Liver (tissue), 9 donors: Measurements from ENCODE around the gene ISCA2. TPM values are rescaled to one million over a fixed set of nuclear protein-coding genes. Genes with fewer than 3 reads are reported as not detected.

Source experiments
- DNase-seq: peaks from one replicate; pipeline ENCODE4 v3.0.0-alpha.2; 2017; ENCODE audit warnings: low spot score
- H3K27ac ChIP-seq, 2 donors: one replicate each; pipeline ENCODE4 v1.7.0; 2013; ENCODE audit warnings: inconsistent platforms in 2 of 2, low read length in 2 of 2, control low read depth in 1 of 2, low read depth in 1 of 2, mild to moderate bottlenecking in 1 of 2
- H3K27me3 ChIP-seq, 4 donors: one replicate each; pipeline versions ENCODE4 v1.6.1 to v1.7.0; 2013; ENCODE audit warnings: low read length in 3 of 4, inconsistent platforms in 1 of 4, mild to moderate bottlenecking in 1 of 4, moderate library complexity in 1 of 4; ENCODE audit not compliant: control insufficient read depth in 4 of 4, insufficient read depth in 4 of 4
- H3K36me3 ChIP-seq, 4 donors: one replicate each; pipeline versions ENCODE4 v1.6.1 to v1.7.0; 2013; ENCODE audit warnings: low read length in 3 of 4, mild to moderate bottlenecking in 3 of 4, low read depth in 1 of 4, moderate library complexity in 1 of 4; ENCODE audit not compliant: control insufficient read depth in 4 of 4, insufficient read depth in 3 of 4
- H3K4me1 ChIP-seq, 4 donors: one replicate each; pipeline versions ENCODE4 v1.6.1 to v1.7.0; 2013; ENCODE audit warnings: low read length in 3 of 4, mild to moderate bottlenecking in 3 of 4, moderate library complexity in 1 of 4; ENCODE audit not compliant: control insufficient read depth in 4 of 4, insufficient read depth in 4 of 4
- H3K4me3 ChIP-seq, 3 donors: one replicate each; pipeline versions ENCODE4 v1.6.1 to v1.7.0; 2013; ENCODE audit warnings: low read length in 3 of 3, control low read depth in 1 of 3, low read depth in 1 of 3, mild to moderate bottlenecking in 1 of 3
- H3K9ac ChIP-seq, 2 donors: one replicate each; pipeline ENCODE4 v1.7.0; 2013; ENCODE audit warnings: low read length in 2 of 2, mild to moderate bottlenecking in 2 of 2, moderate library complexity in 2 of 2, control low read depth in 1 of 2, low read depth in 1 of 2
- H3K9me3 ChIP-seq, 4 donors: one replicate each; pipeline versions ENCODE4 v1.6.1 to v1.7.0; 2013; ENCODE audit warnings: low read length in 3 of 4; ENCODE audit not compliant: control insufficient read depth in 4 of 4
- EGR1 ChIP-seq, 2 donors: IDR thresholded peaks; 2 replicates each; pipeline ENCODE4 v1.6.1; 2016 to 2018; ENCODE audit warnings: antibody characterized with exemption in 2 of 2, low read depth in 2 of 2
- FOXA1 ChIP-seq: IDR thresholded peaks from 2 replicates; pipeline ENCODE4 v1.6.1; 2016; ENCODE audit warnings: antibody characterized with exemption
- FOXA2 ChIP-seq: IDR thresholded peaks from 2 replicates; pipeline ENCODE4 v1.6.1; 2016; ENCODE audit warnings: antibody characterized with exemption
- GABPA ChIP-seq, 2 donors: IDR thresholded peaks in 1 of 2; conservative IDR thresholded peaks in 1 of 2; 2 replicates each; pipeline ENCODE4 v1.6.1; 2016; ENCODE audit warnings: antibody characterized with exemption in 2 of 2, mild to moderate bottlenecking in 1 of 2, moderate library complexity in 1 of 2
- HNF4A ChIP-seq, 2 donors: conservative IDR thresholded peaks; 2 replicates each; pipeline ENCODE4 v1.6.1; 2016; ENCODE audit warnings: antibody characterized with exemption in 2 of 2, mild to moderate bottlenecking in 2 of 2
- HNF4G ChIP-seq: IDR thresholded peaks from 2 replicates; pipeline ENCODE4 v1.6.1; 2016; ENCODE audit warnings: antibody characterized with exemption
- JUND ChIP-seq, 2 donors: IDR thresholded peaks; 2 replicates each; pipeline ENCODE4 v1.6.1; 2016; ENCODE audit warnings: antibody characterized with exemption in 2 of 2
- NR2F2 ChIP-seq: IDR thresholded peaks from 2 replicates; pipeline ENCODE4 v1.6.1; 2016; ENCODE audit warnings: antibody characterized with exemption
- RAD21 ChIP-seq, 2 donors: IDR thresholded peaks; 2 replicates each; pipeline ENCODE4 v1.6.1; 2016; ENCODE audit warnings: antibody characterized with exemption in 2 of 2, mild to moderate bottlenecking in 2 of 2
- RXRA ChIP-seq, 2 donors: IDR thresholded peaks; 2 replicates each; pipeline ENCODE4 v1.6.1; 2017 to 2018; ENCODE audit warnings: antibody characterized with exemption in 2 of 2, mild to moderate bottlenecking in 1 of 2
- SP1 ChIP-seq: IDR thresholded peaks from 2 replicates; pipeline ENCODE4 v1.6.1; 2018; ENCODE audit warnings: antibody characterized with exemption, mild to moderate bottlenecking
- TAF1 ChIP-seq: conservative IDR thresholded peaks from 2 replicates; pipeline ENCODE4 v1.6.1; 2016; ENCODE audit warnings: antibody characterized with exemption, mild to moderate bottlenecking
- YY1 ChIP-seq: IDR thresholded peaks from 2 replicates; pipeline ENCODE4 v1.6.1; 2016; ENCODE audit warnings: antibody characterized with exemption, mild to moderate bottlenecking
- WGBS: extraction: QIAGEN DNeasy Blood & Tissue Kit; methylation state at CpG from one replicate; pipeline ENCODE4 v1.1.7; 2013; 5-methylcytosine and 5-hydroxymethylcytosine counted together
- polyA plus RNA-seq, 2 donors: library from polyadenylated mRNA; stranded (reverse) in 1 of 2; unstranded in 1 of 2; fragments of 200-250 nt in 1 of 2; fragments of >200 nt in 1 of 2; fragmentation: Nextera tagmentation in 1 of 2; extraction: Ambion mirVana in 1 of 2; gene quantifications; one replicate each; pipeline versions ENCODE4 v1.2.1 to v1.2.3, GENCODE V29; 2013 to 2015
- total RNA-seq, 2 donors: library from RNA; depleted of rRNA; stranded (reverse); fragments of >200 nt; gene quantifications; one replicate each; pipeline ENCODE4 v1.2.3, GENCODE V29; 2014
- TF ChIP-seq, protein P1 (sequence below): fragments of 150-350 bp; IDR thresholded peaks from 2 replicates; pipeline ENCODE4 v1.5.1; 2017; ENCODE audit warnings: improper control_type of control experiment, low read depth, low read length; ENCODE audit not compliant: missing input control
- TF ChIP-seq, protein P2 (sequence below): IDR thresholded peaks from 2 replicates; pipeline ENCODE4 v1.6.1; 2016; ENCODE audit warnings: antibody characterized with exemption
- TF ChIP-seq, protein P3 (sequence below): IDR thresholded peaks from 2 replicates; pipeline ENCODE4 v1.6.1; 2016; ENCODE audit warnings: antibody characterized with exemption
- TF ChIP-seq, protein P4 (sequence below): IDR thresholded peaks from 2 replicates; pipeline ENCODE4 v1.6.1; 2016; ENCODE audit warnings: antibody characterized with exemption
- TF ChIP-seq, protein P5 (sequence below): IDR thresholded peaks from 2 replicates; pipeline ENCODE4 v1.6.1; 2016; ENCODE audit warnings: antibody characterized with exemption, mild to moderate bottlenecking
- donor health status: healthy.
- donor health status: healthy.
- donor health status: healthy.
- donor health status: healthy.
- donor health status: healthy.

Gene ISCA2
- total and polyA plus RNA-seq, 4 donors, result 7.1 to 35.3 (median 15.8) TPM

DNA sequence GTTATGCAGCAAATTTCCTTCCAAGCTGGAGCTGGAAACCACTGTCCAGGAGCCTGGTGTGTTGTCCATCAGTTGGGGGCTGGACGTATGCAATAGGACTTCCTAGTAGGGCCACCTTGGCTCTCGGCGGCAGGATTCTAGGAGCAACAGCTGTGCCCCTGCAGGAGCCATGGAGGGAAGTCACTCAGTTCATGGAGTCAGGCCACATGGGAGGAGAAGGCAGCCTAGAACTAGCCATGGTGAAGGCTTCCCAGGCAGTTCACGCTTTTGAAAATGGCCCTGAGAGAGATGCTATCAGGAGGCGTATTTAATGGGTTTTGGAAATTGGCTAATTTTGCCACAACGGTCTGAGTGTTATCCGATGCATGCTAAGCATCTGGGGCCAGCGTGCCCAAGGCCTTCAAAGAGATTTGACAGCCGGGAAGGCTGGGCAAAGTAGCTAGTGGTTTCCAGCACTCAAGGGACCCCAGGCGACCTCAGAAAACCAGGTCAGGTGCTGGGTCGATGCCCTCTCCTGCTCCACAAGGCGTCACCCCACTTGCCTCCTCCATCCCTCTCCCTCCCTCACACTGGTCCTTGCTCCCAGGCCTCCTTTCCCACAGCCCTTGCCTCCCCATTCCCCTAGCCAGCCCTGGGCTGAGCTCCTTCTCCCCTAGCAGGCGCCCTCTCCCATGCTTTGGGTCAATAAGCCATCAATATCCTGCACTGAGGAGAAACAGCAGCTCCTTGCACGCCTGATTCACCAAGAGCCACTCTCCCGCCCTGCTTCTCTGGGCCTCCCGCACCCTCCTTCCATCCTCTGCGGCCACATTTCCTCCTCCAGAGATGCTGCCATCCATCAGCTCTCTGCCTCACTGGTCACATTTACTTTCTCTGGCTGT is 36.6 kb upstream of the ISCA2 start:
- no peak for TF ChIP-seq NR2F2
- Histone ChIP-seq H3K4me1 (no peaks in the 10 kb centered on the region), H3K36me3 (no peaks in the 10 kb centered on the region), H3K9ac (no peak overlapping the region), H3K9me3 (no peaks in the 10 kb centered on the region), H3K27me3 (no peaks in the 10 kb centered on the region), H3K27ac (no peak overlapping the region), H3K4me3 (no peak overlapping the region)
- 83% methylated on average over 17 of the region's 17 CpGs for WGBS
- no peak for DNase-seq

DNA sequence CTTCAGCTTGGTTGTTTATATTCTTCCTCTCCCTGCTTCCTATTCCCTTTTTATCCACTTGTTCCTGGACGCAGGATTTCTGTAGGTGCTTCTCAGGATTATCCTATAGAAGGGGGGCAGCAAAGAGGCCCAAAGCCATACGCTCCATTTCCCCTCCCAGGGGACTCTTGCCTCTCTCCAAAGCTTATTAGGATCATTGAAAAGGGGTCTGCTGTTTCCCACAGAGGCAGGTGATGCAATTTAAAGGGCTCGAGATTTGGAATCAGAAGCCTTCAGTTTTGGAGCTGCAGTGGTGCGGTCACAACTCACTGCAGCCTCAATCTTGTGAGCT is 36.0 kb upstream of the ISCA2 start:
- 85% methylated on average over 4 of the region's 4 CpGs for WGBS
- Histone ChIP-seq H3K36me3 (no peaks in the 10 kb centered on the region), H3K9me3 (no peaks in the 10 kb centered on the region), H3K9ac (no peak overlapping the region), H3K27me3 (no peaks in the 10 kb centered on the region), H3K4me1 (no peaks in the 10 kb centered on the region), H3K27ac (no peak overlapping the region), H3K4me3 (no peak overlapping the region)
- no peak for DNase-seq
- TF ChIP-seq RAD21 (IDR thresholded peaks at IDR 0.05), result no peak
- no peak for TF ChIP-seq FOXA2
- TF ChIP-seq SP1, result no peak
- TF ChIP-seq, protein P1, sequence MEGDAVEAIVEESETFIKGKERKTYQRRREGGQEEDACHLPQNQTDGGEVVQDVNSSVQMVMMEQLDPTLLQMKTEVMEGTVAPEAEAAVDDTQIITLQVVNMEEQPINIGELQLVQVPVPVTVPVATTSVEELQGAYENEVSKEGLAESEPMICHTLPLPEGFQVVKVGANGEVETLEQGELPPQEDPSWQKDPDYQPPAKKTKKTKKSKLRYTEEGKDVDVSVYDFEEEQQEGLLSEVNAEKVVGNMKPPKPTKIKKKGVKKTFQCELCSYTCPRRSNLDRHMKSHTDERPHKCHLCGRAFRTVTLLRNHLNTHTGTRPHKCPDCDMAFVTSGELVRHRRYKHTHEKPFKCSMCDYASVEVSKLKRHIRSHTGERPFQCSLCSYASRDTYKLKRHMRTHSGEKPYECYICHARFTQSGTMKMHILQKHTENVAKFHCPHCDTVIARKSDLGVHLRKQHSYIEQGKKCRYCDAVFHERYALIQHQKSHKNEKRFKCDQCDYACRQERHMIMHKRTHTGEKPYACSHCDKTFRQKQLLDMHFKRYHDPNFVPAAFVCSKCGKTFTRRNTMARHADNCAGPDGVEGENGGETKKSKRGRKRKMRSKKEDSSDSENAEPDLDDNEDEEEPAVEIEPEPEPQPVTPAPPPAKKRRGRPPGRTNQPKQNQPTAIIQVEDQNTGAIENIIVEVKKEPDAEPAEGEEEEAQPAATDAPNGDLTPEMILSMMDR, result no peak
- no peak for TF ChIP-seq TAF1
- TF ChIP-seq HNF4A (conservative IDR thresholded peaks at IDR 0.05), result no peak
- no peak for TF ChIP-seq FOXA1
- TF ChIP-seq EGR1 (IDR thresholded peaks at IDR 0.05; ENCODE audit: low read depth in 2 of 2), result no peak
- TF ChIP-seq YY1, result no peak
- no peak for TF ChIP-seq GABPA (IDR thresholded peaks at IDR 0.05 in 1 of 2, conservative IDR thresholded peaks at IDR 0.05 in 1 of 2)
- TF ChIP-seq HNF4G, result no peak
- no peak for TF ChIP-seq JUND (IDR thresholded peaks at IDR 0.05)
- TF ChIP-seq, protein P2, sequence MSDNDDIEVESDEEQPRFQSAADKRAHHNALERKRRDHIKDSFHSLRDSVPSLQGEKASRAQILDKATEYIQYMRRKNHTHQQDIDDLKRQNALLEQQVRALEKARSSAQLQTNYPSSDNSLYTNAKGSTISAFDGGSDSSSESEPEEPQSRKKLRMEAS, result no peak
- no peak for TF ChIP-seq NR2F2
- no peak for TF ChIP-seq RXRA (IDR thresholded peaks at IDR 0.05)
- TF ChIP-seq, protein P3, sequence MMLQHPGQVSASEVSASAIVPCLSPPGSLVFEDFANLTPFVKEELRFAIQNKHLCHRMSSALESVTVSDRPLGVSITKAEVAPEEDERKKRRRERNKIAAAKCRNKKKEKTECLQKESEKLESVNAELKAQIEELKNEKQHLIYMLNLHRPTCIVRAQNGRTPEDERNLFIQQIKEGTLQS, result no peak
- TF ChIP-seq, protein P4, sequence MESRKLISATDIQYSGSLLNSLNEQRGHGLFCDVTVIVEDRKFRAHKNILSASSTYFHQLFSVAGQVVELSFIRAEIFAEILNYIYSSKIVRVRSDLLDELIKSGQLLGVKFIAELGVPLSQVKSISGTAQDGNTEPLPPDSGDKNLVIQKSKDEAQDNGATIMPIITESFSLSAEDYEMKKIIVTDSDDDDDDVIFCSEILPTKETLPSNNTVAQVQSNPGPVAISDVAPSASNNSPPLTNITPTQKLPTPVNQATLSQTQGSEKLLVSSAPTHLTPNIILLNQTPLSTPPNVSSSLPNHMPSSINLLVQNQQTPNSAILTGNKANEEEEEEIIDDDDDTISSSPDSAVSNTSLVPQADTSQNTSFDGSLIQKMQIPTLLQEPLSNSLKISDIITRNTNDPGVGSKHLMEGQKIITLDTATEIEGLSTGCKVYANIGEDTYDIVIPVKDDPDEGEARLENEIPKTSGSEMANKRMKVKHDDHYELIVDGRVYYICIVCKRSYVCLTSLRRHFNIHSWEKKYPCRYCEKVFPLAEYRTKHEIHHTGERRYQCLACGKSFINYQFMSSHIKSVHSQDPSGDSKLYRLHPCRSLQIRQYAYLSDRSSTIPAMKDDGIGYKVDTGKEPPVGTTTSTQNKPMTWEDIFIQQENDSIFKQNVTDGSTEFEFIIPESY, result no peak
- TF ChIP-seq, protein P5, sequence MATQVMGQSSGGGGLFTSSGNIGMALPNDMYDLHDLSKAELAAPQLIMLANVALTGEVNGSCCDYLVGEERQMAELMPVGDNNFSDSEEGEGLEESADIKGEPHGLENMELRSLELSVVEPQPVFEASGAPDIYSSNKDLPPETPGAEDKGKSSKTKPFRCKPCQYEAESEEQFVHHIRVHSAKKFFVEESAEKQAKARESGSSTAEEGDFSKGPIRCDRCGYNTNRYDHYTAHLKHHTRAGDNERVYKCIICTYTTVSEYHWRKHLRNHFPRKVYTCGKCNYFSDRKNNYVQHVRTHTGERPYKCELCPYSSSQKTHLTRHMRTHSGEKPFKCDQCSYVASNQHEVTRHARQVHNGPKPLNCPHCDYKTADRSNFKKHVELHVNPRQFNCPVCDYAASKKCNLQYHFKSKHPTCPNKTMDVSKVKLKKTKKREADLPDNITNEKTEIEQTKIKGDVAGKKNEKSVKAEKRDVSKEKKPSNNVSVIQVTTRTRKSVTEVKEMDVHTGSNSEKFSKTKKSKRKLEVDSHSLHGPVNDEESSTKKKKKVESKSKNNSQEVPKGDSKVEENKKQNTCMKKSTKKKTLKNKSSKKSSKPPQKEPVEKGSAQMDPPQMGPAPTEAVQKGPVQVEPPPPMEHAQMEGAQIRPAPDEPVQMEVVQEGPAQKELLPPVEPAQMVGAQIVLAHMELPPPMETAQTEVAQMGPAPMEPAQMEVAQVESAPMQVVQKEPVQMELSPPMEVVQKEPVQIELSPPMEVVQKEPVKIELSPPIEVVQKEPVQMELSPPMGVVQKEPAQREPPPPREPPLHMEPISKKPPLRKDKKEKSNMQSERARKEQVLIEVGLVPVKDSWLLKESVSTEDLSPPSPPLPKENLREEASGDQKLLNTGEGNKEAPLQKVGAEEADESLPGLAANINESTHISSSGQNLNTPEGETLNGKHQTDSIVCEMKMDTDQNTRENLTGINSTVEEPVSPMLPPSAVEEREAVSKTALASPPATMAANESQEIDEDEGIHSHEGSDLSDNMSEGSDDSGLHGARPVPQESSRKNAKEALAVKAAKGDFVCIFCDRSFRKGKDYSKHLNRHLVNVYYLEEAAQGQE, result no peak
